OCI-LY7 (cell line): Measurements from ENCODE around the gene ELK4. TPM values are rescaled to one million over a fixed set of nuclear protein-coding genes. Genes with fewer than 3 reads are reported as not detected.

ENCODE experiments used
- BruUV-seq: library from RNA; stranded (reverse); fragments of 400-500 nt; replicated peaks from 2 replicates; lab custom pipeline; 2021; lab: Mats Ljungman, UMichigan
- CTCF ChIA-PET: fragments of 300-600 bp; sonication (Branson Sonifier 250); formaldehyde crosslinking; loops from one replicate; lab custom pipeline; 2022; ENCODE audit warnings: antibody characterized with exemption; ENCODE audit not compliant: unreplicated experiment; lab: Charles Lee
- POLR2A ChIA-PET: fragments of 300-600 bp; sonication (Branson Sonifier 250); formaldehyde crosslinking; loops from one replicate; lab custom pipeline; 2022; ENCODE audit warnings: antibody characterized with exemption; lab: Charles Lee
- DNase-seq: peaks from one replicate; pipeline ENCODE4 v3.0.0-alpha.2; 2015; ENCODE audit warnings: low spot score
- H2AFZ ChIP-seq: fragments of 200-600 bp; sonication (generic), shearing (Covaris generic); 2 replicates; pipeline ENCODE4 v1.6.1; 2014; ENCODE audit warnings: mild to moderate bottlenecking, antibody characterized with exemption, low read length, moderate library complexity
- H3K27ac ChIP-seq: fragments of 200-600 bp; sonication (generic); 2 replicates; pipeline ENCODE4 v1.5.1; 2014; ENCODE audit warnings: mixed run types, low read depth, mild to moderate bottlenecking, moderate library complexity, low read length, inconsistent platforms; ENCODE audit not compliant: poor library complexity, severe bottlenecking
- H3K36me3 ChIP-seq: fragments of 200-600 bp; sonication (generic); 2 replicates; pipeline ENCODE4 v1.6.1; 2014; ENCODE audit warnings: mild to moderate bottlenecking, antibody characterized with exemption, low read length, moderate library complexity, mixed read lengths; ENCODE audit not compliant: insufficient read depth
- H3K4me1 ChIP-seq: fragments of 200-600 bp; sonication (generic); 2 replicates; pipeline ENCODE4 v1.5.1; 2014; ENCODE audit warnings: mild to moderate bottlenecking, low read length; ENCODE audit not compliant: insufficient read depth, poor library complexity, severe bottlenecking
- H3K4me2 ChIP-seq: fragments of 200-600 bp; sonication (generic); 2 replicates; pipeline ENCODE4 v1.6.1; 2014; ENCODE audit warnings: mild to moderate bottlenecking, low read length
- H3K4me3 ChIP-seq: fragments of 200-600 bp; sonication (generic); 2 replicates; pipeline ENCODE4 v1.5.1; 2014; ENCODE audit warnings: mild to moderate bottlenecking, low read depth, low read length; ENCODE audit not compliant: poor library complexity, severe bottlenecking
- H3K79me2 ChIP-seq: fragments of 200-600 bp; sonication (generic); 2 replicates; pipeline ENCODE4 v1.6.1; 2016; ENCODE audit warnings: low read depth, mild to moderate bottlenecking, low read length, moderate library complexity, mixed read lengths; ENCODE audit not compliant: insufficient read depth
- H3K9me2 ChIP-seq: fragments of 200-600 bp; sonication (generic); 2 replicates; pipeline ENCODE4 v1.6.1; 2016; ENCODE audit warnings: mild to moderate bottlenecking, low read length, mixed read lengths; ENCODE audit not compliant: insufficient read depth
- H3K9me3 ChIP-seq: fragments of 200-600 bp; sonication (generic); 2 replicates; pipeline ENCODE4 v1.6.1; 2014; ENCODE audit warnings: mild to moderate bottlenecking, mixed run types, low read length, mixed read lengths
- H4K20me1 ChIP-seq: fragments of 200-600 bp; sonication (generic); 2 replicates; pipeline ENCODE4 v1.6.1; 2014; ENCODE audit warnings: mild to moderate bottlenecking, antibody characterized with exemption, low read length, moderate library complexity, mixed read lengths; ENCODE audit not compliant: insufficient read depth
- CTCF ChIP-seq: fragments of 200-600 bp; sonication (generic); conservative IDR thresholded peaks from 2 replicates; pipeline ENCODE4 v1.5.1; 2014; ENCODE audit warnings: mild to moderate bottlenecking, antibody characterized with exemption, low read length, moderate library complexity, mixed read lengths
- EZH2phosphoT487 ChIP-seq: fragments of 200-600 bp; sonication (generic); IDR thresholded peaks from 2 replicates; pipeline ENCODE4 v1.6.1; 2018; ENCODE audit warnings: low read depth, borderline replicate concordance, mild to moderate bottlenecking, mixed run types, antibody characterized with exemption, low read length, moderate library complexity, mixed read lengths
- intact Hi-C: fragments of 100-400 bp; cut with micrococcal nuclease; formaldehyde crosslinking; loops from one replicate; pipeline ENCODE4 v1.10.0; 2022; ENCODE audit not compliant: unreplicated experiment
- total RNA-seq, 2 experiments: library from RNA; depleted of rRNA in 1 of 2; stranded (reverse); fragments of >200 nt in 1 of 2; shearing (Covaris generic) in 1 of 2; gene quantifications; 2 replicates each; pipeline ENCODE4 v1.2.3, GENCODE V29; 2014 to 2022

The ELK4 gene
- total RNA-seq, 2 experiments from 2014 or later: 26.4 to 88.3 TPM

- no peaks in the 10 kb centered on the region for H3K9me3 ChIP-seq
- H3K36me3 ChIP-seq: no peaks in the 10 kb centered on the region
- no peaks in the 10 kb centered on the region for H3K79me2 ChIP-seq
- CTCF ChIA-PET: interaction anchor here (0.7 kb wide), 1 partner anchor 111 kb away, joined by 3 read pairs; no protein-coding TSS in a partner anchor
- no peaks in the 10 kb centered on the region for H4K20me1 ChIP-seq
- TF ChIP-seq EZH2phosphoT487 (no peak), CTCF (no peak)
- H3K27ac ChIP-seq: no peak overlapping the region
- no peak overlapping the region for H3K4me3 ChIP-seq
- H3K4me2 ChIP-seq: no peak overlapping the region
- H3K4me1 ChIP-seq: no peaks in the 10 kb centered on the region
- POLR2A ChIA-PET: interaction anchor here (1.1 to 1.5 kb wide), 3 partner anchors 9 to 17 kb away, joined by 3 to 4 read pairs (median 3); no protein-coding TSS in a partner anchor
- DNase-seq: no peak
- intact Hi-C loops: no loop called here
- no TSS peak for BruUV-seq
- no peaks in the 10 kb centered on the region for H3K9me2 ChIP-seq
- H2AFZ ChIP-seq: no peak overlapping the region
These were observed 60.1 kb downstream of the ELK4 start for GRCh38 chr1:205571747-205572146.

GRCh38 chr1:205570796-205571537 is 60.8 kb downstream of the ELK4 start:
- no peak for DNase-seq
- no peak overlapping the region for H3K27ac ChIP-seq
- ChIA-PET CTCF (no interaction called here), POLR2A (interaction anchor here (1.1 to 1.5 kb wide), 2 partner anchors 9 to 18 kb away, joined by 3 to 4 read pairs; no protein-coding TSS in a partner anchor)
- H3K4me2 ChIP-seq: no peak overlapping the region
- no peaks in the 10 kb centered on the region for H3K4me1 ChIP-seq
- H4K20me1 ChIP-seq: no peaks in the 10 kb centered on the region
- intact Hi-C loops: no loop called here
- no peaks in the 10 kb centered on the region for H3K36me3 ChIP-seq
- no peaks in the 10 kb centered on the region for H3K9me3 ChIP-seq
- BruUV-seq: no TSS peak
- no peaks in the 10 kb centered on the region for H3K79me2 ChIP-seq
- no peak overlapping the region for H2AFZ ChIP-seq
- no peak for TF ChIP-seq EZH2phosphoT487
- TF ChIP-seq CTCF: no peak
- no peak overlapping the region for H3K4me3 ChIP-seq
- no peaks in the 10 kb centered on the region for H3K9me2 ChIP-seq

GRCh38 chr1:205570173-205570501 is 61.7 kb downstream of the ELK4 start:
- no peaks in the 10 kb centered on the region for H3K9me3 ChIP-seq
- no peak overlapping the region for H3K4me2 ChIP-seq
- no peak for DNase-seq
- no peaks in the 10 kb centered on the region for H3K79me2 ChIP-seq
- H2AFZ ChIP-seq: no peak overlapping the region
- BruUV-seq: no TSS peak
- H3K4me1 ChIP-seq: no peaks in the 10 kb centered on the region
- H3K4me3 ChIP-seq: no peak overlapping the region
- intact Hi-C loops: no loop called here
- no peak overlapping the region for H3K27ac ChIP-seq
- CTCF ChIA-PET: interaction anchor here (0.5 kb wide), 1 partner anchor 14 kb away, joined by 4 read pairs; no protein-coding TSS in a partner anchor
- POLR2A ChIA-PET: interaction anchor here (1.5 kb wide), 1 partner anchor 8 kb away, joined by 3 read pairs; no protein-coding TSS in a partner anchor
- no peaks in the 10 kb centered on the region for H3K9me2 ChIP-seq
- H4K20me1 ChIP-seq: no peaks in the 10 kb centered on the region
- TF ChIP-seq CTCF (no peak), EZH2phosphoT487 (no peak)
- no peaks in the 10 kb centered on the region for H3K36me3 ChIP-seq
